HuH-7 (cell line): ENCODE results near the gene RUNX3.

Source experiments
- DNase-seq: peaks from one replicate; pipeline ENCODE4 v3.0.0; 2011; ENCODE audit warnings: low spot score

Gene RUNX3

GRCh38 chr1:24861821-24862727 lies 68.0 kb downstream of the RUNX3 start:
- DNase-seq: no peak

GRCh38 chr1:24860841-24861240 lies 69.2 kb downstream of the RUNX3 start:
- DNase-seq: no peak

DNA sequence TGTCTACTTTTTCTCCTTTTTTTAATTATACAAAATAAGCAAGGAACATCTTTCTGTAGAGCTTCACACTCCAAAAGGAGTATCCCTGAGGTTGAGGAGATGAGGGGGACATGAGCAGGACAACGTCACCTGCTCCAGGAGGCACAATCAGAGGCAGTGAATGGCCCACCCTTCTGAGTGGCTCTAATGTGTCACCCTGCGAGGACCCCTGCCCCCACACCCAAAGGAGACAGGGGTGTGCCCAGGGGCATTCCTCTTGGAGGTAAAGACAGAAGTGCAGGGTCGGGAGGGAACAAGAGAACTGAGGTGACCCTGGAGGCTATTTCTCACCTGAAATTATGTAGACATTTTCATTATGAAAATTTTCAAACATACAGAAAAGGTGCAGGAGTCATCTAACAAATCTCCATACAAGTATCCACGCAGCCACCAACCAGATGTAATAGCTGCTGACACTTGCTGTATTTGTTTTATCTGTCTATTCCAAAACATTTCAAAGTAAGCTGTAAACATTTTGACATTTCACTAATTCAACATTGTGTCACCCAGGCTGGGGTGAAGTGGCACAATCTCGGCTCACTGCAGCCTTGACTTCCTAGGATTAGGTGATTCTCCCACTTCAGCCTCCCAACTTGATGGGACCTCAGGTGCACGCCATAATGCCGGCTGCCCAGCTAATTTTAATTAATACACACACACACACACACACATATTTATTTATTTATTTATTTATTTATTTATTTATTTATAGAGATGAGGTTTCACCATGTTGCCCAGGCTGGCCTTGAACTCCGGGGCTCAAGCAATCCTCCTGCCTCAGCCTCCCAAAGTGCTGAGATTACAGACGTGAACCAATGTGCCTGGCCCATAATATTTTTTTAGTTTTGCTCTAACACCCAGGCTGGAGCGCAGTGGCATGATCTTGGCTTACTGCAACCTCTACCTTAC lies 70.7 kb downstream of the RUNX3 start:
- no peak for DNase-seq

- no peak for DNase-seq
Measured at GRCh38 chr1:24858277-24858676, 71.8 kb downstream of the RUNX3 start.

DNA sequence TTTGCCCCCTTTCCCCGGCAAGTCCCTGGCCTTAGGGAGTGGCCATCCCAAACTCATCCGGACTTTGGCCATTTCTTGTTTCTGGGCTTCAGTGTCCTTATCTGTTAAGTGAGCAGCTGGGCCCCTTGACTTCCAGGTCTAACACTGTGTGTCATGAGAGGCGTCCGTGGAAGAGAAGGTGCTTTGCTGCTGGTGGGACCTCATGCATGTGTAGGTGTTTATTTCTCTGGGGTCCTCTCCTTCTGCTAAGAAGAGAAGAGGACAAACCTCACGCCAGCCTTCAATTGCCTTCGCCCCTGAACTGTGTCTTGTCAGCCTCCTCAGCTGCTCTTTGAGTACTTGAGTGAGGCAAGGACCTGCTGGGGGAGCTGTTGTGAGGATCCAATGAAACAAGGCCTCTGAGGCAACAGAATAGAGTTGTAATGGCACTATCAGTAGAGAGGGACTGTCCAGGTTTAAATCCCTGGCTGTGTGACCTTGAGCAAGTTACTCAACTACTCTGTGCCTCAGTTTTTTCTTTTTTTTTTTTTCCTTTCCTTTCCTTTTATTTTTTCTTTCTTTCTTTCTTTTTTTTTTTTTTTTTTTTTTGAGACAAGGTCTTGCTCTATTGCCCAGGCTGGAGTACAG lies 72.5 kb downstream of the RUNX3 start:
- peak; percentile 72 for DNase-seq

DNA sequence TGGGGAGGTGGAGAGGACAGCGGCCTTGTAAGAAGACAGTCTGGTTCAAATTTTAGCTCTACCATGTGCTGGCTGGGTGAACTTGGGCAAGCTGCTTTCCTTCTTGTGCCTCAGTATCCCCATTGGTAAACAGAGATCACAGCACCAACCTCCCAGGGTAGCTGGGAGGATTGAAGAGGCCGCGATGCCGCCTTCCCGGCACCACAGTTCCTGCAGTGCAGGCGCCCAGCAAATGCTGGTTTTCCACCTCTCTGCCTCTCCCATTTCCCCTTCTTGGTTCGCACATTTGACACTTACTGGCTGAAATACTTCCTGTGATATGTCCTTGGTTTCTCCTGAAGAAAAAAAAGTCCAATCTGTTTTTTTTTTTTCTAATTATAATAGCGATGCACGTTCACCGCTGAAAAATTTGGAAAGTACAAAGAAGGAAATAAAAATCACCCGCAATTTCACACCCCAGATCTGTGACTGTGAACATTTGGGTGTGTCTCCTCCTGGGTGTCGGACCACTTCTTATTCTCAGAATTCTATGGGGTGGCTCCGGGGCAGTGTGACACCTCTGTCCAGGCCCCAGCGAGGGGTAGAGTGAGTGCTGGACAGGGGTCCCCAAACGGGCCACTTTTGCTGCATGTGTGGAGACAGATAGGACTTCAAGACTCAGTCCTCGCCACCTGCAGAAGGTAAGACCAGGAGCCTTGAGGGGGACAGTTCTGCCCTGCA lies 73.1 kb downstream of the RUNX3 start:
- DNase-seq: no peak

DNA sequence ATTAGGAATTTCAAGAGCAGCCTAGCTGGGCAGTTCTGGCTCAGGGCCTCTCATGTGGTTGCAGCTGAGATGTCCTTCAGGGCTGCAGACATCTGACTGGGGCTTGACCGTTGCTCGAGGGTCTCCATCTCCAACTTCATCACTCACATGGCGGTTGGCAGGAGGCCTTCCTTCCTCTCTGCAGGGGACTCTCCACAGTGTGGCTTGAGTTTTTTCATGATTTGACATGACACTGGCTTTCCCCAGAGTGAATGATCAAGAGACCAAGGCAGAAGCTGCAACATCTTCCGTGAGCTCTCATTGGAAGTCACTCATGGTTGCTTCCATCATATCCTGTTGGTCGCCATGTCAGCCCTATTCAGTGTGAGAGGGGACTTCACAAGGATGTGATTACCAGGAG lies 74.6 kb downstream of the RUNX3 start:
- DNase-seq: no peak

GRCh38 chr1:24853649-24854048 lies 76.4 kb downstream of the RUNX3 start:
- DNase-seq: no peak

DNA sequence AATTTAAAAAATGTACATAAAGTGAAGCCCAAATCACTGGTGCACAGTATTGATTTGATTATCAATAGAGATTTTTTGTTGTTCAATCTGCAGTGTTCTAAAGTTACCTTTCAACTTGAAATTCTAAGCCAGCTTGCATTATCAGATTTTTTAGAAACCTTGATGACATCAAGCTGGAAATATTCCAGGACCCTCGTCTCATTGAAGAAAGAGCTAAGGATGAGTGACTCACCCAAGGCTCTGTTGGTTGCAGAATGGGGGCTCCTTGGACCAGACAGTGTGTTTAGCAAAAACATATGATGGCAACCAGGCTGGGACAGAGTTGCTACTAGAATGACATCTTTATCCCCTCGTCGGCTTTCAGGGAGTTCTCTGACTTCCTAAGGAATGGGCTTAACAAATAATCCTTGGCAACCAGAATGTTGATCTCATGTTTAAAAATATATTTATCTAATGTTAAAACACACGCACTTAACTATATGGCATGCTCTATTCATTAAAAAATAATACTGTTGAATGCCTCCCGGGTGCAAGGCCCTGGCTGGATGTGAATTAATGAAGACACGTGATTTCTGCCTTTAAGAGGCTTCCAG lies 79.7 kb downstream of the RUNX3 start:
- DNase-seq: no peak

- no peak for DNase-seq
Measured at GRCh38 chr1:24849672-24850295, 80.3 kb downstream of the RUNX3 start.
